ENCODE measurements around the gene ROGDI. TPM values are rescaled to one million over a fixed set of nuclear protein-coding genes. Genes with fewer than 3 reads are reported as not detected.

The ROGDI gene
- total RNA-seq, 4 donors from 2014 or later, result 16.4 to 35.8 (median 31.6) TPM

DNA sequence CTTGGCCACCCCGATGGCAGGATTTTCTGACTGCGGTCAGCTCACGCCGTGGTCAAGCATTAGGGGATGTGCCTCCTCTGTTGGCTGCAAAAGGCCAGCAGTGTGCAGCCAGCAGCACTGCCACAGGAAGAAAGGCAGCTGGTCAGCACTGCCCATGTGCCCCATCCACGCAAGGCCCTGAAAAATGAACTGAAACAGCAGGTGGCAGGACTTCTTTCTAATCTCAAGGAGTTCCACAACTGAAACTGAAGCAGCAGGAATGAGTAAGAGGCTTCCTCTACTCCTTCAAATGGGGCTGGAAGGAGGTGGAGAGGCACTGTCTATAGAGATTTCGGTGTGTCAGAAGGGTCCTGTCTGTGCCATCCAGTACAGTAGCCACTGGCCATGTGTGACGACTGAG is 38.6 kb downstream of the ROGDI start:
- H3K27ac ChIP-seq, result no peak overlapping the region
- peaks cover 22 to 68% (median 34%) of the 10 kb centered on the region in 3 donors for H3K36me3 ChIP-seq
- H3K27me3 ChIP-seq, result no peaks in the 10 kb centered on the region
- peaks cover 21 to 58% (median 25%) of the 10 kb centered on the region in 3 donors for H3K4me1 ChIP-seq
- no peak overlapping the region for H3K4me3 ChIP-seq
- TF ChIP-seq POLR2A (IDR thresholded peaks at IDR 0.05), result no peak
- TF ChIP-seq, protein P1, sequence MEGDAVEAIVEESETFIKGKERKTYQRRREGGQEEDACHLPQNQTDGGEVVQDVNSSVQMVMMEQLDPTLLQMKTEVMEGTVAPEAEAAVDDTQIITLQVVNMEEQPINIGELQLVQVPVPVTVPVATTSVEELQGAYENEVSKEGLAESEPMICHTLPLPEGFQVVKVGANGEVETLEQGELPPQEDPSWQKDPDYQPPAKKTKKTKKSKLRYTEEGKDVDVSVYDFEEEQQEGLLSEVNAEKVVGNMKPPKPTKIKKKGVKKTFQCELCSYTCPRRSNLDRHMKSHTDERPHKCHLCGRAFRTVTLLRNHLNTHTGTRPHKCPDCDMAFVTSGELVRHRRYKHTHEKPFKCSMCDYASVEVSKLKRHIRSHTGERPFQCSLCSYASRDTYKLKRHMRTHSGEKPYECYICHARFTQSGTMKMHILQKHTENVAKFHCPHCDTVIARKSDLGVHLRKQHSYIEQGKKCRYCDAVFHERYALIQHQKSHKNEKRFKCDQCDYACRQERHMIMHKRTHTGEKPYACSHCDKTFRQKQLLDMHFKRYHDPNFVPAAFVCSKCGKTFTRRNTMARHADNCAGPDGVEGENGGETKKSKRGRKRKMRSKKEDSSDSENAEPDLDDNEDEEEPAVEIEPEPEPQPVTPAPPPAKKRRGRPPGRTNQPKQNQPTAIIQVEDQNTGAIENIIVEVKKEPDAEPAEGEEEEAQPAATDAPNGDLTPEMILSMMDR (IDR thresholded peaks at IDR 0.05), result no peak
- no peak for DNase-seq
- no peaks in the 10 kb centered on the region for H3K9me3 ChIP-seq
- intact Hi-C loops (cut with DNase I), result no loop called here
- WGBS, 2 donors, result 83 to 86% methylated on average over 2 to 4 of the region's 7 CpGs

DNA sequence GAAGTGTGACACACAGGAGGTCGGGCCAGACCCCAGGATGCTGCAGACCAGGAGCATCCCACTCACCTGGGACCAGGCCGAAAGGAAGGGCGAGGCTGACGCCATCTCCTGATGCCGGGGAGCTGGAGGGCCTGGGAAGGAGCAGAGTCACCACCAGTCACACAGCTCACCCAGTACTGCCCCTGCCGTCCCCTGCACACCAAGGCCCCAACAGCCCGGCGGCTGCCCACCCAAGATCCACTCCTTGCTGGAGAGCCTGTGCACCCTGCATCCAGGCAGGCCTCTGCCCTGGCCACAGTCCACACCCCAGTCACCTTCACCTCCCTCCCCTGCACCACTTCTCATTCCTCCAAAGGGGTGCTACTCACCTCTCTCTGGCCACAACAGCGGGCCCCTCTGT is 40.2 kb downstream of the ROGDI start:
- peaks cover 31 to 84% (median 34%) of the 10 kb centered on the region in 3 donors for H3K36me3 ChIP-seq
- no peaks in the 10 kb centered on the region for H3K27me3 ChIP-seq
- 40 to 98% methylated on average over 1 to 6 of the region's 9 CpGs for WGBS, 2 donors
- peaks cover 12 to 43% (median 13%) of the 10 kb centered on the region in 3 donors for H3K4me1 ChIP-seq
- H3K4me3 ChIP-seq, result no peak overlapping the region
- H3K27ac ChIP-seq, result no peak overlapping the region
- intact Hi-C loops (cut with DNase I), result no loop called here
- no peak for DNase-seq
- TF ChIP-seq, protein P1 (IDR thresholded peaks at IDR 0.05), result no peak
- TF ChIP-seq POLR2A (IDR thresholded peaks at IDR 0.05), result no peak
- H3K9me3 ChIP-seq, result no peaks in the 10 kb centered on the region

DNA sequence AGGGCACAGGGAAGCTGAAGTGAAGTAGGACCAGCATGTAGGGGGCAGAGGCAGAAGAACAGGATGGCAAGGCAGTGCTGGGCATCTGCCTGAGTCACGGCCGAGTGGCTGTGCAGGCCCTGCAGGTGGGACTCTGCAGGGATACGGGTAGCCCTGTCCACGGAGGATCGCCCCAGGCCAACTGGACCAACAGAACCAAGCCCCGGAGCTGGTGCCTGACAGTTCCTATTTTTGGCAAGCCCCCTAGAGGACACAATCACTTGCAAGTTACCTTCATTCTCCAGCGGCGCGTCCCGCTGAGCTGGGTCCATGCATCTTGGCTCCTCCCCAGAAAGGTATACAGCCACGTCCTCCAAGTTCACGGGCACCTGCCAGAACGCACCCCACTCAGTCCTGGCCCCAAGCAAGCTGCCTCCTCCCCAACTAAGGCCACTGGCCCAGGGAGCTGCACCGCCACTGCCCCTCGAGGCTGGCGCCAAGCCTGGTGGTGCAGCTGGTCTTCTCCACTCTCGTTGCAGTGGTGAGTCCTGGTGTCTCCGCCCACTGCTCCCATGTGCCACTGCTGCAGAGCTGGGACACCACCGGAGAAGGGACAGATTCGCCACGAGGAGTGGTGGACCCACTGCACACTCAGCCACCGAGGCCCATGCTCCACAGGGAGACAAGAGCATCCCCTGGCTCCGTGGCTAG is 42.1 kb downstream of the ROGDI start:
- Histone ChIP-seq H3K4me3 (no peak overlapping the region), H3K36me3 (peaks cover 31 to 99% (median 34%) of the 10 kb centered on the region in 3 donors), H3K4me1 (peaks cover under 1 to 29% (median 2%) of the 10 kb centered on the region in 3 donors), H3K27ac (no peak overlapping the region), H3K9me3 (no peaks in the 10 kb centered on the region), H3K27me3 (no peaks in the 10 kb centered on the region)
- intact Hi-C loops (cut with DNase I), result no loop called here
- WGBS, 2 donors, result 80 to 86% methylated on average over 1 to 4 of the region's 23 CpGs
- DNase-seq, result no peak
- TF ChIP-seq, protein P1 (IDR thresholded peaks at IDR 0.05), result no peak
- no peak for TF ChIP-seq POLR2A (IDR thresholded peaks at IDR 0.05)

DNA sequence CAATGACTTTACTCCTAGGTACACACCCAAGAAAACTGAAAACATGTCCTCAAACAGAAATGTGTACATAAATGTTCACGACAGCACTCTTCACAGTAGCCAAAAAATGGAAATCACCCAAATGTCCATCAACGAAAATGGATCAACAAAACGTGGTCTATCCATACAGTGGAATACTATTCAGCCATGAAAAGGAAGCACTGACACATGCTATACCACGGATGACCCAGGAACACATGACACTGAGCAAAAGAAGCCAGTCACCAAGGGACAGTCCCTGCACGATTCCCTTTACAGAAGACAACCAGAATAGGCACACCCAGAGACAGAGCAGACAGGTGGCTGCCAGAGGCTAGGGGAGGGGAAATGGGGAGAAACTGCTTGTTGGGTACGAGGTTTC is 46.7 kb downstream of the ROGDI start:
- no peak for DNase-seq
- Histone ChIP-seq H3K4me3 (no peak overlapping the region), H3K9me3 (peaks cover 0 to 6% (median 0%) of the 10 kb centered on the region in 3 donors), H3K4me1 (no peaks in the 10 kb centered on the region), H3K36me3 (peaks cover 29 to 100% (median 55%) of the 10 kb centered on the region in 3 donors), H3K27me3 (no peaks in the 10 kb centered on the region), H3K27ac (no peak overlapping the region)
- WGBS, 2 donors, result 93 to 94% methylated on average over 6 of the region's 6 CpGs
- intact Hi-C loops (cut with DNase I), result no loop called here
- TF ChIP-seq, protein P1 (IDR thresholded peaks at IDR 0.05), result no peak
- TF ChIP-seq POLR2A (IDR thresholded peaks at IDR 0.05), result no peak

DNA sequence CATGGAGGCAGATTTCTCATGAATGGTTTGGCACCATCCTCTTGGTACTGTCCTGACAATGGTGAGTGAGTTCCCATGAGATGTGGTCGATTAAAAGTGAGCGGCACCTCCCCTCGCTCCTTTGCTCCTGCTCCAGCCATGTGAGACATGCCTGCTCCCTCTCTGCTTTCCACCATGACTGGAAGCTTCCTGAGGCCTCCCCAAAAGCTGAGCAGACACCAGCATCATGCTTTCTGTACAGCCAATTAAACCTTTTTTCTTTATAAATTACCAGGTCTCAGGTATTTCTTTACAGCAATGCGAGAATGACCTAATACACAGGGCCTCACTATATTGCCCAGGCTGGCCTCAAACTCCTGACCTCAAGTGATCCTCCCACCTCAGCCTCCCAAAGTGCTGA is 47.6 kb downstream of the ROGDI start:
- no peak overlapping the region for H3K4me3 ChIP-seq
- H3K27me3 ChIP-seq, result no peaks in the 10 kb centered on the region
- no peak for TF ChIP-seq POLR2A (IDR thresholded peaks at IDR 0.05)
- TF ChIP-seq, protein P1 (IDR thresholded peaks at IDR 0.05), result no peak
- H3K9me3 ChIP-seq, result peaks cover 0 to 6% (median 0%) of the 10 kb centered on the region in 3 donors
- no peak for DNase-seq
- intact Hi-C loops (cut with DNase I), result no loop called here
- H3K27ac ChIP-seq, result no peak overlapping the region
- H3K36me3 ChIP-seq, result peaks cover 21 to 100% (median 49%) of the 10 kb centered on the region in 3 donors
- WGBS, 2 donors, result 94 to 98% methylated on average over 4 of the region's 4 CpGs
- H3K4me1 ChIP-seq, result no peaks in the 10 kb centered on the region

Measured in esophagus squamous epithelium (tissue), 5 donors.